ENCODE measurements around the gene RPRD2. TPM values are rescaled to one million over a fixed set of nuclear protein-coding genes. Genes with fewer than 3 reads are reported as not detected.

RPRD2 gene
- total RNA-seq, 1 donor from 2014 or later: 23.8 TPM

GRCh38 chr1:150512846-150513245, 148.9 kb downstream of the RPRD2 start:
- intact Hi-C loops (cut with DNase I): no loop called here
- H3K4me3 ChIP-seq: no peak overlapping the region
- H3K9me3 ChIP-seq: no peaks in the 10 kb centered on the region
- H3K36me3 ChIP-seq: peaks cover 0 to 6% of the 10 kb centered on the region in 2 donors
- no peaks in the 10 kb centered on the region for H3K27me3 ChIP-seq
- peaks cover 48% of the 10 kb centered on the region for H3K4me1 ChIP-seq
- peak overlapping the region; percentile 91 for H3K27ac ChIP-seq
- no peak for TF ChIP-seq CTCF (IDR thresholded peaks at IDR 0.05)
- no peak for TF ChIP-seq POLR2A (IDR thresholded peaks at IDR 0.05)
- no peak for TF ChIP-seq POLR2AphosphoS5 (IDR thresholded peaks at IDR 0.05; ENCODE audit: insufficient read depth in 1 of 2, low read depth in 1 of 2)
- DNase-seq (ENCODE audit: extremely low spot score in 2 of 2): no peak

- Histone ChIP-seq H3K36me3 (peaks cover 0 to 6% of the 10 kb centered on the region in 2 donors), H3K4me3 (no peak overlapping the region), H3K4me1 (peaks cover 42% of the 10 kb centered on the region), H3K9me3 (no peaks in the 10 kb centered on the region), H3K27me3 (no peaks in the 10 kb centered on the region), H3K27ac (peak overlapping the region; percentile 91)
- DNase-seq (ENCODE audit: extremely low spot score in 2 of 2): no peak
- TF ChIP-seq POLR2AphosphoS5 (IDR thresholded peaks at IDR 0.05; ENCODE audit: insufficient read depth in 1 of 2, low read depth in 1 of 2) (no peak), POLR2A (IDR thresholded peaks at IDR 0.05) (no peak), CTCF (IDR thresholded peaks at IDR 0.05) (no peak)
- intact Hi-C loops (cut with DNase I): no loop called here
Observed at GRCh38 chr1:150513351-150513791, 149.4 kb downstream of the RPRD2 start.

- H3K36me3 ChIP-seq: peaks cover 0 to 6% of the 10 kb centered on the region in 2 donors
- no peaks in the 10 kb centered on the region for H3K27me3 ChIP-seq
- TF ChIP-seq POLR2AphosphoS5 (IDR thresholded peaks at IDR 0.05; ENCODE audit: insufficient read depth in 1 of 2, low read depth in 1 of 2) (no peak), CTCF (IDR thresholded peaks at IDR 0.05) (no peak), POLR2A (IDR thresholded peaks at IDR 0.05) (no peak)
- no peak overlapping the region for H3K4me3 ChIP-seq
- DNase-seq (ENCODE audit: extremely low spot score in 2 of 2): no peak
- H3K9me3 ChIP-seq: no peaks in the 10 kb centered on the region
- intact Hi-C loops (cut with DNase I): no loop called here
- peak overlapping the region; percentile 91 for H3K27ac ChIP-seq
- H3K4me1 ChIP-seq: peaks cover 33% of the 10 kb centered on the region
Observed at GRCh38 chr1:150514260-150514659, 150.3 kb downstream of the RPRD2 start.

- intact Hi-C loops (cut with DNase I): loop anchor here (5.0 kb wide), 1 partner anchor 37 kb away; no protein-coding TSS in a partner anchor
- Histone ChIP-seq H3K27me3 (no peaks in the 10 kb centered on the region), H3K9me3 (no peaks in the 10 kb centered on the region), H3K36me3 (peaks cover 0 to 2% of the 10 kb centered on the region in 2 donors), H3K4me3 (peak overlapping the region; percentile 59 to 60), H3K27ac (peak overlapping the region; percentile 91), H3K4me1 (peaks cover 29% of the 10 kb centered on the region)
- DNase-seq (ENCODE audit: extremely low spot score in 2 of 2): no peak
- no peak for TF ChIP-seq POLR2AphosphoS5 (IDR thresholded peaks at IDR 0.05; ENCODE audit: insufficient read depth in 1 of 2, low read depth in 1 of 2)
- TF ChIP-seq POLR2A (IDR thresholded peaks at IDR 0.05): no peak
- no peak for TF ChIP-seq CTCF (IDR thresholded peaks at IDR 0.05)
Observed at GRCh38 chr1:150514913-150515327, 151.0 kb downstream of the RPRD2 start.

GRCh38 chr1:150515328-150516049, 151.5 kb downstream of the RPRD2 start, which contains the start of gene FALEC:
Gene FALEC, plus strand, starts transcription at chr1:150515752.
- H3K27ac ChIP-seq: peak within 1 kb of the TSS; percentile 91
- H3K36me3 ChIP-seq: no peaks in the 10 kb centered on the region
- DNase-seq (ENCODE audit: extremely low spot score in 2 of 2): peak in 1 of 2 donors; percentile 97
- TF ChIP-seq POLR2AphosphoS5 (IDR thresholded peaks at IDR 0.05; ENCODE audit: insufficient read depth in 1 of 2, low read depth in 1 of 2): peak; percentile 87 to 89
- no peak for TF ChIP-seq POLR2A (IDR thresholded peaks at IDR 0.05)
- peak in 1 of 3 experiments; percentile 15 for TF ChIP-seq CTCF (IDR thresholded peaks at IDR 0.05)
- intact Hi-C loops (cut with DNase I): loop anchor here (5.0 kb wide), 1 partner anchor 37 kb away; no protein-coding TSS in a partner anchor
- no peaks in the 10 kb centered on the region for H3K27me3 ChIP-seq
- no peaks in the 10 kb centered on the region for H3K9me3 ChIP-seq
- H3K4me1 ChIP-seq: peaks cover 29% of the 10 kb centered on the region
- peak within 1 kb of the TSS; percentile 59 to 60 for H3K4me3 ChIP-seq
